GM21528 (cell line): ENCODE measurements around the gene FBF1.

Experiments used
- ATAC-seq: cut with Tn5 transposase; IDR thresholded peaks from one replicate; pipeline ENCODE4 v1.9.1; 2021; ENCODE audit warnings: mild to moderate bottlenecking, moderate library complexity; ENCODE audit not compliant: unreplicated experiment, low FRiP score

Gene FBF1

DNA sequence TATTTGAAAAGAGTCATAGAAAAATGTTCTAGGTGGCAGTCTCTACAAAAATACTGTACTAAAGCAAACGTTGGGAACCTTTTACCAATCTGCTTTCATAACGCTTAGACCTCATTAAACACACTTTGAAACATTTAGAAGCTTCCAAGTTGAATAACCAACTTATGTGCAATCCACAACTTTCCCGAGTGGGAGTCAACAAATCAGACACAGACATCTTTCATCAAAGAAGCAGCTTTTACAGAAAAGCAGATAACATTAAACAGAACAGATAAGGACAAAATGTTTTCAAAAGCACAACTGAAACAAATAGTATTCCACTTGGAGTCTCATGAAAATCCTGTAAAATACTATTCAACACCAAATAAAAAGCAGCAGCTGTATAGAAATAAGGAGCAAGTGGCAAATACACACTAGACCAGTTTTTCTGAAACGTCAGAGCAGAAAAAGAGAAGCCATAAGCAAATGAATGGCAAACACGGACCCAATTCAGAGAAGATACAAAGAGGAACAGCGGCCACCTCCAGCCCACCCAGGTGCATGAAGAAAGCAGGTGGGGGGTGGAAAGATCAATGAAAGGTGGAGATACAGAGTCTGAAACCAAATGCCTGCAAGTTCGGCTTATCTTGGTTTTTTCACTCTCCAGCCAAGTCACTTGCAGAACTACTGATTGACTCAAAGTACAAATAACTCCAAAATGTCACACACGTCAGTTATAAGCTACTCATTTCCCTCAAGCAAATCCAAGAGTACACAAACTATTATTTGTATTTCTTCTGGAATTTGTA lies 18.4 kb upstream of the FBF1 start:
- ATAC-seq, result no peak

DNA sequence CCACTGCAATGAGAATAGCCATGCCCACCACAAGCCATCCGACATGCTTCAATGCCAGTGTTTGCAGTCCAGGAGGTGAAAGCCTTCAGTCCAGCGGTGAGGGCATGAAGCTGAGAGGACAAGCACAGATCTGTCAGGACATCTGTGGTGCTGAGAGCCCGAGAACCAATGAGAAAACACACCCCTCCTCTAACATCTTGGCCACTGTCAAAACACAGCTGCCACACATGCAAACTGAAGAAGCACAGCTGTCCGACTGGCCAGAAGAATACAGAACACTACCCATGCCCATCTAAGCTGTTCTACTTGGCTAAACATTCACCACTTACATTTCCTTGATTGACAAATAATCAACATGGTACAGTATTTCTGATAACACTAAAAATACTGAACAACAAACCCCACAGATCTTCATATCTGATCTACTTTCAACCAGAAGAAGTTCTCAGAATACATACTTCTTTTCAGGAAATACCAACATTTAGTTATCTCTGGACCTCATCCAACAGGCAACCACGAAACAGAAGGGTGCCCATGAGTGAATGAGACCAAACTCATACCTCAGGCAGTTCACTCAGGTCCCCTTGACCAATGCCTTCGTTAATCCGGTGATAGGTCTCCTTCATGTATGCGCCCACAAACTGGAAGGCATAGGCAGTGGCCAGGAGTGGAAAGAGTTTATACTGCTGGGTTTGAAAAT lies 10.2 kb upstream of the FBF1 start:
- ATAC-seq, result no peak

DNA sequence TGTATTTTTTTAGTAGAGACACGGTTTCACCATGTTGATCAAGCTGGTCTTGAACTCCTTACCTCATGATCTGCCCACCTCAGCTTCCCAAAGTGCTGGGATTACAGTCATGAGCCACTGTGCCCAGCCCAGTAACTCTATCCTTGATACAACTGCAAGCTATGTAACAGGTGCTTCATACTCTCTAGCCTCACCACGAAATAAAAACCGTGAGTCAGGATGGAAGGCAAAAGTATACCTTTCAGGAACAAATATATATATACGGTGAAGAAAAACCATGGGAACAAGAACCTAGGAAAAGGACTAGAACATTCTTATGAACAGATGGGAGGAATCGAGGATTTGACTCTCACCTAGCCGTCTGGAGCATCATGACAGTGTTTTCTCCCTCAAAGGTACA lies 9.6 kb upstream of the FBF1 start:
- ATAC-seq, result no peak

DNA sequence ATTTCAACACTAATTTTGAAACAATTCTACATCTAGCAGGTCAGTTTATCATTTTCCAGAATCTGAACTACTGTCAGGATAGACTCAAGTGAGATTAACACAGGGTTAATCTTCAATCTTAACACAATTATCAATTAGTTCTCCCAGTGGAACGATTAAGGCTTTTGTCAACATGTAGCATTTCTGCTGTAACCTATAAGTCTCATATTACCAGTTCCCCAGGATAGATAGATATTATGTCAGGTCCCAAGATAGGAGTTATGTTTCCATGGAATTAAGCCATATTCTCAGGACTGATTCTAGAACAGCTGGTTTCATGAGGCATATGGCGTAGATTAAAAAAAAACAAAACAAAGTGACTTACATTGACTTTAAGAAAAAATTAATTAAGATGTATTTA lies 4.4 kb upstream of the FBF1 start:
- ATAC-seq, result no peak

DNA sequence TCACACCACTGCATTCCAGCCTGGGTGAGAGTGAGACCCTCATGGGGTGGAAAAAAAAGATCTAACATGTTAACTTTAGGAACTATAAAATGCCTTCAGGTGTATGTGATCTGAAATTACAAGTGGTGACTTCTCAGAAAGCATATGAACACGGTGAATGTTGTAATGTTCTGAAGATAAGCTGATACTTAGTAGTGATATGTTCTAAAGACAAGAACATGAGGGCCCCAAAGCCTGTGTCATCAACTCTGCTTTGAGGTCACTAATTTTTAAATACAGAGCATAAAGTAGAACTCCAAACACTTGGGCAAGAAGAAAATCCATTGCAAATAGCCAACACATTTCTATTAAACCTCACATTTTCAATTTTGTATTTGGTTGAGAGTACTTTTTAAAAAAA lies 2.6 kb upstream of the FBF1 start:
- no peak for ATAC-seq

DNA sequence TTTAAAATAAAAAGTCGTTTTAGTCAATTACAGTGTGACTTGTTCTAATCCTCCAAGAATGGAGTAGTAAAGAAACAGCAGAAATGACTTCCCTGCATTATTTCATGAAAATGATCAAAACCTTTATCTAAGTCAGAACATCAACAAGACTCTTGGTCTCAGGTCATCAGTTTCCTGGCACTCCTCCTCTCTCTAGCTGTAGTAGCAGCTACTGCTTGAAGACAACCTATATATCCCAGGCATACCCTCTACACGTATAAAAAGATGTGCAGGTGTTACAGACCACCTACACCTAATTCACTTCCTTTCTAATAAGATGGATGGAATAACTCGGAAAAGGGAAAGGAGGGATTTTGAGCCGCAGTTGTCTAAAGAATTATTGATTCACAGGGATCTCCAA lies 1.6 kb upstream of the FBF1 start:
- ATAC-seq, result no peak

DNA sequence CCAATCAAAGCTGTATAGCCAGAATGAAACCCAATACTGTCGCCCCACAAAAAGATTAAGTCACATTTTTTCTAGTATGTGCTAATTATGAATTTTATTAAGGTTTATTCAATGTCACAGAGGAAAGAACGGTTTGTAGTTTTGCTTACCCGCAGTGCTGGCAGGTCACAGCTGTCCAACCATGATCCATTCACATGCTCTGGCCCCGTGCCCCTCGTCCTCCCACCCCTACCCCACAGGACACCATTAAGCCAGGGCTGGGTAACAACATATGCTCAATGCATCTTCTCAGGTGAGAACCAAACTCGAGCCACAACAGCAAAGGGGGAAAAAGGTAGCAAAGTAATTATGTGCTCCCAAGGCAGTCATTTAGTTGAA lies 589 bp upstream of the FBF1 start:
- ATAC-seq, result no peak

DNA sequence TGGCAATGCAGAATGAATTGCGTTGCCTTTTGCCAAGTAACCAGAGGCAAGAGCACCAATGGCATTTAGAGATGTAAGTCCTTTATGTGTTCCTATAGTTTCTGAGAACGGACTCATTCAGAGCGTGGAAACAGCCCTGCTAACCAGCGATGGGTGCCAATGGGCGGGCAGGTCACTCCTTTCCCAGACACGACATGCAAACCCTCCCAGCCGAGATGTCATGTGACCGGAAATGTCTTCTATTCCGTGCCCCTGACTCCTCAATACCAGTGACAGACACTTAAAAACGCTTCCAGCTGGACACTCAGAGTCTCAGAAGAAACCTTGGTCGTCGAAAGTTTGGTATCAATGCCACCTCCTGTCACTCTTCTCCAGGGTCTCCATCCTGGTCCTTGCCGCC lies 3.2 kb downstream of the FBF1 start:
- ATAC-seq, result no peak

DNA sequence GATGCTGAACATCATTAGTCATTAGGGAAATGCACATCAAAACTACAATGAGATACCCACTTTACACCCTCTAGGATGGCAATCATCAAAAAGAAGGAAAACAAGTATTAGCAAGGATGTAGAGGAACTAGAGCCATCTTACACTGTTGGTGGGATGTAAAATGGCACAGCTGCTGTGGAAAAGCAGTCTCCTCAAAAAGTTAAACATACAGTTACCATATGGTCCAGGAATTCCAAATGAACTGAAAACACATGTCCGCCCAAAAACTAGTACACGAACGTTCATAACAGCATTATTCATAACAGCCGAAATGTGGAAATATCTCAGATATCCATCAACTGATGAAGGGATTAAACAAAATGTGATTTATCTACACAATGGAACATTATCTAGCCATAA lies 7.0 kb downstream of the FBF1 start:
- no peak for ATAC-seq

DNA sequence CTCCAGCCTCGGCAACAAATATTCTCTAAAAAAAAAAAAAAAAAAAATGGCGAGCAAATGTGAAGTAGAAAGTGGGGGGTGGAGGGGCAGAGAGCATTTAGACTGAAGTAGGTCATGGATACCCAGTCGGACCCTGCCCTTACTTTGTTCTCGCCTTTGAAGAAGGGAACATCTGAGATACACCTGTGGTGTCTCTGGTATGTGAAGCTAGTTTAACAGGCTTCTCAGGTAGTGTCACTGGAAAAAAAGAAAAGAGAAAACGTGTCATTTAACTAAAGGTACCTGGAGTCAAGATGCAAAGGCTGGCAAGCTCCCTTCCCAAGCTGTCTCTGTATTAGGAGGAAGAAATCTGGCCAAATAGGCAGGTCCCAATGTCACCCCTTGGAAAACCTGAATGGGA lies 8.0 kb downstream of the FBF1 start:
- no peak for ATAC-seq

DNA sequence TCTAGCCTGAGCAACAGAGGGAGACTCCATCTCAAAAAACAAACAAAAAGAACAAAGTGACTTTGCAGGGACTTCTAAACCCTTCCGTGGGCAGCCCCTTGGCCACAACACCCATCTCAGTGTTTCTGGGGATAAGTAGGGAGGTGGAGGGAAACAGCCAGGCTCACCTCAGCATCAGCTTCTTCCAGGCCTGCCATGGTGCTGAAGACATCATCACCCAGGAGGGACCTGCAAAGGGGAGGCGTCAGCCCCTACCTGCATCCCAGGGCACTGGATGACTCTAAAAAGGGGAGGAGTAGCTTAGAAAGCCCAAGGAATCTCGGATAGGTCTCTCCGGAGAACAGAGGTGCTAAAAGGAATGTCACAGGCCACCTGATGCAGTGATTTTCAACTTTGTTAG lies 9.8 kb downstream of the FBF1 start:
- ATAC-seq, result no peak

DNA sequence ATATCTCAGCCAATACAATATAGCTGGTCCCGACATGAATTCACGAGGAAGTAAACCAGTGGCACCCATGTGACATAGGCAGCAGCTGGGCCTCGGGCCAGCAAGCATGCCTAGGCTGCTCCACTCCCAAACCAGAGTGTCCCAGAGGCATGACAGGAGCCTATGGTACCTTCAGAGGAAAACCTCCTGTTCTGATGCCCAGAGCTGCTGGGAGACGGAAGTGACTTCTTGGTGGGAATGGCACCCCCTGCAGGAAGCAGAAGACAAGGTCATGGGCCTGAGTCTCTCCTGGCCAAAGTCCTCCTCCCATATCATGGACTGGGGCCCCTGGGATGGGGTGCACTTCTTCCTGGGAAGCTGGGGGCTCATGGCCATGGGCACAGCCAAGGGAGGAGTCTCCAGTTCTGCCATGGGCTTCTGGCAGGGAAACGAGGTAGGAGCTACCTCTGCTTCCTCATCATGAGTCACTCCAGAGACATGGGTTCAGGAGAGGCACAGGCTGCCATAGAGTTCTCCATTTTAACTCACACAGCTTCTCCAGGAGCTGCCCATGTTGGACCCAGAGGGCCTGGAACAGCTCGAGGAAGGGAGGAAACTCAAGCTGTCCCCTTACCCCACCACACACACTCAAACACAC lies 13.4 kb downstream of the FBF1 start:
- ATAC-seq, result no peak

DNA sequence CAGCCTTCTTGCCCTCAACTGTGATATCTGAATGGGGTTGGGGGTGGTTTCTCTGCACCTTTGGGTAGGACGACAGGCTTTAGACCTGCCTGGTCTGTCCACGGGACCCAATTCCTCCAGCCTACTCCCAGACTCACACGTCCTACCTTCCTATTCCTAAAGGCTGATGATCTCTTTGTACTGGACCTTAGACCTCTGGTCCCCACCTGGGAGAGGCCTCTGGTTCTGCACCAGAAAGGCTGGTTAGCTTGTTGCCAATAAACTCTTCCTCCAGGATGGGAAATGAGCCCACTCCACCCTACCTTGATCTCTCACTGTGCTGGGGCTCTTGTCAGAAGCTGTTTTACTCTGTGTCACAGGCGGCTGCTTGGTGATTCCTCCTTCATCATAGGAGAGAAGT lies 14.4 kb downstream of the FBF1 start:
- ATAC-seq, result no peak

DNA sequence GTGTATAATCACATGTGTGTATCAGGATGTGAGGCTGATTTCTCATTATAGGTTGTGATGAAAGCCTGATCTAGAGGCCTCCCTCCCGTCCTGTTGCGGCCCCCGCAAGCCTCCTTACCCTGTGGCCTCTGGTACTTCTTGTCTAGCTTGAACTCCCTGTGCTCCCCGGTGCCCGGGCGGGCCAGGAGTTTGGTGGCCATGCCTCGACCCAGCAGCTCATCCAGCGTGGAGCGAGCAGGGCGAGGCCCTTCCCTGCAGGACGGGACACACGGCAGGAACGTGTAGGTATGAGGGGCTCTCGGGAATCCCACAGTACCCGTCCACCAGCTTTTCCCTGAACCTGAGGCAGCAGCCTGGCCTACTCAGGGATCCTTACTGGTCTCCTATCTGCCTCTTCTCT lies 14.9 kb downstream of the FBF1 start:
- ATAC-seq, result no peak

DNA sequence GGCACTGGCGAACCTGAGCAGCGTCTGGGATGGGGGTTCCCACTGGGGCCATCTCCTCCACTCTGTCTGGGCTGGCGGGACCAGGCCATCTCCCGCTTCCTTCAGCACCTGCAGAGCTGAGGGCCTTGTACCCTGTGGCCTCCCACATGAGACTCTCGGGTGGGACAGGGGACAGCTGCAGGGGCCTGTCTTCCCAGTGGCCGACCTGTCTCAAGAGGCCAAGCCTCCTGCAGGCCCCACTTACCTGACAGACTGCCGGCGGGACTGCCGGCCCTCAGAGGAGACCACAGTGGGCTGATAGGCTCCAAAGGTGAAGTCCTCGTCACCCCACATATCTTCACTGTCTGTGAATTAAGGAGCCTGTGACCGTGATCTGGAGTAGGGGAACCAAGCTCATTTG lies 15.7 kb downstream of the FBF1 start:
- no peak for ATAC-seq

DNA sequence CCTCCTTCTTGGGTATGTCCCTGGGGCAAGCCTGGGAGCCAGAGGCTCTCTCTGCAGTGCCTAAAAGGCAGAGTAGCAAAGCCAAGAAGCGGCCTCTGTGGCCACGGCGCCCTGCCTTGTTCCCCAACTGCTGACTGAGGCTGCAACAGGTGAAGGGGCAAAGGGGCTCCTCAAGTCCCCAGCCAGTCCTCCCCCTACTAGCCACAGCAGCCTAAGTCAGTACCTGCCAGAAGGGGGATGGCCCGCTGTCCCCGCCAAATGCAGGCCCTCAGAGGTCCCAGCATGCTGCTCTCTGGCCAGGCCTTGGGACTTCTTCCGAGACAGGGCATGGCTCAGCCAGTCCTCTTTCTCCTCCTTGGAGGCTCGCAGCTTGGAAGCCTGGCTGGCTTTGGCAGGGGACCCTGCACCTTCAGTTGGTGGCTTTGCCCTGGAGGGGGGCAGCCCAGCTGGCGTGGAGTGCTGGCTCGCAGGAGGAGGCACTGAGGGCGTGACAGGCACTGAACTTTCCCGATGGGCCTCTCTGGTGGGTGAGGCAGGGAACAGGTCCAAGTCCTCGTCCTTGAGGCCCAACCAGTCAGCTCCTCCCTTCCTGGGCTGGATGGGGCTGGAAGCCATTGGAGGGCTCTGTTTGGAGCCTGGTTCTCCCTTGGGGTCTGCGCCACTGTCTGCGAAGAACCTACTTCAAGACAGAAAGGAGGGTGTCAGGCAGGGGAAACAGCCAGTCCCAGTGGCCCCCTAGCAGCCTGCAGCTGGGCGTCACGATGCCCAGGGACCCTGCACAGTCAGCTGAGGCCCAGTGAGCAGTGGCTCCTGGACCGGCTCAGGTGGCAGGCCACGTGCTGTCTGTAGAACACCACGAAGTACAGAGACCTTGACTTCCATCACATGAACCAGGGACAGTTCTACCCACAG lies 17.6 kb downstream of the FBF1 start:
- ATAC-seq, result no peak

DNA sequence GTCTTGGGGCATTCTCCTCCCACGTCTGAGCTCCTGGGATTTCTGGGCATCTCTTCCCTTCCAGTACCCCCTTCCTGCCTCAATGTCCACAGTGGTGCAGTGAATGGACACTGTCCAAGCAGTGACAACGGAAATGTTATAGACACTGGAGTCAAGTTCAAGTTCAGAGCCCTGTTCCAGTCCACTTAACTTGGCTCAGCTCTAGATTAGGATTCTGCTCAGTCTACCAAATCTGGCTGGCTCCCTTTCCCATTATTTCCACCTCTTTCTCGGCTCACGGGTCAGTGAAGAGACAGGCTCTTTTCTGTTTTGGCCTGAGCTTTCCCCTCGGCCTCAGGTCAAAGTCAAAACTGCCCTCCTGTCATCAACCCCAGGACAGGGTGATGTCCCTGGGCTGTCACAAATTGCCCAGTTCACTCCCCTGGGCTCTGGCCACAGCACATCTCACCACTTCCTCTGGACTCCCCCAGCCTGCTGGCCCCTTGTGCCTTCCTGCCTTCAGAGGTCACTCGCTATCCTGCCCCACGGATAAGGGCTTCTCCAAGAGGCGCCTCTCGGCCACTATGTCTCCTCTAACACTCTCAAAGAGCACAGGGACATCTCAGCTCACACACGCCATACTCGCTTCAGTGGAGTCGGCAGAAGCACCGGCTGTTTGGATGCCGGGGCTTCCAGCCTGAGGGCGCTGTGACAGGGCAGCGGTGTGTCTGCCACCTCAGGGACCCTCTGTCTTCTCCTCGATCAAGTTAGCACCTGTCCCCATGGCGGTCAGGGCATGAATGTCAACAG lies 18.5 kb downstream of the FBF1 start:
- no peak for ATAC-seq

DNA sequence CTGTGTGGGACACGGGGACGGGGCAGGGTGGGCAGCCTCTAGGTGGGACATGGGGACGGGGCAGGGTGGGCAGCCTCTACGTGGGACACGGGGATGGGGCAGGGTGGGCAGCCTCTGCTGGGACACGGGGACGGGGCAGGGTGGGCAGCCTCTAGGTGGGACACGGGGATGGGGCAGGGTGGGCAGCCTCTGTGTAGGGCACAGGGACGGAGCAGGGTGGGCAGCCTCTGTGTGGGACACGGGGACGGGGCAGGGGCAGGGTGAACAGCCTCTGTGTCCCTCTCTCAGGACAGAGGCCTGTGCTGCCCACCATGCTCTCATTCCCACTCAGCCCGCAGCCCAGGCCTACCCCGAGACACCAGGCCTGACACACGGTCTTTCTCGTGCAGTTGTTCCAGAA lies 19.2 kb downstream of the FBF1 start:
- ATAC-seq, result no peak

DNA sequence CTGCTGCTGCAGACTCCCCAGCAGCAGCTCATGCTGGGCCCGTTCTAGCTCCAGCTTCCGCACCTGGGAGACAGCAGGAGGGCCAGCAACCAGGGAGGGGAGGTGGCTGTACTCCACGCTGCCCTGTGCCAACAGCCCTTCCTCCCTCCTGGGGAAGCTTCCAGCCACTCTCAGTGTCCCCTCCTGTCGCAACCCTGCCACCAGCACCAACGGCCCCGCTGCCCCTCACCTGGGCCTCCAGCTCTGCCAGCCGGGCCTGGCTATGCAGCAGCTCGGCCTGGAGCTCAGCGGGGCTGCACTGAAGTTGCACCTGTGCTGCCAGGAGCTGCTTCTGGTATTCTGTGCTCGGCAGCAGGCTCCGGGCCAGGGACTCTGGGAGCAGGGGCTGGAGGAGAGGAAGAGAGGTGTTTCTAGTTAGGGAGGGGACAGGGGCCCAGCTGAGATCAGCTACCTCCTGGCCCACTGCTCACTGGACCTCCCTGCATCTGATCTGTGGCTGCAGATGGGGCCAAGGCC lies 20.7 kb downstream of the FBF1 start:
- no peak for ATAC-seq

DNA sequence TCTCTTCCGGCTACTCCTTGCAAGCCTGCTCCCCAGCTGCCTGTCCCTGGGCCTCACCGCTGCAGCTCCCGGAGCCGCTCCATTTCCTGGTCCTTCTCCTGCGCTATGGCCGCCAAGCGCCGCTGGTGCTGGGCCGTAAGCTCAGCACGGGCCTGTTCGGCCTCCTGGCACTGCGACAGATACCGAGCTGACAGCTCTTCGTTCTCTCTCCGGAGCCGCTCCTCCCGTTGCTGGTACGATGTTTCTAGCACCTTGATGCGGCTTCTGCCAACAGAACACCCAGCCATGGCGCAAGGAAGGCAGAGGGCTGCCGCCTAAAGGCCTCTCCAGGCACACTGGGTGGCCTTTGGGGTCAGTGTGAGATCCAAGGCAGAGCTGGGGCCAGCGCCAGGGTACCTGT lies 21.2 kb downstream of the FBF1 start:
- no peak for ATAC-seq
